Activated naive CD8-positive, alpha-beta T cell treated with anti-CD3 and anti-CD28 coated beads, Interleukin-2, amount 10 ng/mL, durations not matched to agents 7 days and 5 days (primary cell): Measurements from ENCODE around the gene BTK. TPM values are rescaled to one million over a fixed set of nuclear protein-coding genes. Genes with fewer than 3 reads are reported as not detected.
"Not testable (repeated sequence)": the region's sequence is repeated elsewhere in the genome, so short reads cannot be mapped to it uniquely, and the experiment has no call there.

ENCODE experiments used
- ATAC-seq: fragments of 150-1000 bp; cut with Tn5 transposase; one replicate; pipeline ENCODE4 v1.10.0; 2021; ENCODE audit warnings: low read depth, moderate library complexity
- POLR2A ChIA-PET: fragments of 350-600 bp; sonication (Branson Sonifier 250); formaldehyde crosslinking; loops from one replicate; lab custom pipeline; 2021; ENCODE audit warnings: antibody characterized with exemption; lab: Charles Lee
- DNase-seq: peaks from one replicate; pipeline ENCODE4 v3.0.0; 2021
- H3K27ac Mint-ChIP-seq: one replicate; pipeline ENCODE4 v1.8.0; 2022; ENCODE audit warnings: mild to moderate bottlenecking, mixed read lengths
- H3K27me3 Mint-ChIP-seq: one replicate; pipeline ENCODE4 v1.8.0; 2022; ENCODE audit warnings: mild to moderate bottlenecking, moderate library complexity, mixed read lengths
- H3K36me3 Mint-ChIP-seq: one replicate; pipeline ENCODE4 v1.8.0; 2021; ENCODE audit warnings: mild to moderate bottlenecking, mixed read lengths
- H3K4me1 Mint-ChIP-seq: one replicate; pipeline ENCODE4 v1.8.0; 2021; ENCODE audit warnings: mixed read lengths
- H3K4me3 Mint-ChIP-seq: one replicate; pipeline ENCODE4 v1.8.0; 2022; ENCODE audit warnings: mild to moderate bottlenecking, moderate library complexity, mixed read lengths
- H3K9me3 Mint-ChIP-seq: one replicate; pipeline ENCODE4 v1.8.0; 2021; ENCODE audit warnings: mixed read lengths
- total RNA-seq, 2 experiments: library from RNA; stranded (reverse); gene quantifications; one replicate each; pipeline ENCODE4 v1.2.3, GENCODE V29; 2021

BTK gene
- total RNA-seq, 2 experiments from 2014 or later, result 0.48 to 1.1 TPM

DNA sequence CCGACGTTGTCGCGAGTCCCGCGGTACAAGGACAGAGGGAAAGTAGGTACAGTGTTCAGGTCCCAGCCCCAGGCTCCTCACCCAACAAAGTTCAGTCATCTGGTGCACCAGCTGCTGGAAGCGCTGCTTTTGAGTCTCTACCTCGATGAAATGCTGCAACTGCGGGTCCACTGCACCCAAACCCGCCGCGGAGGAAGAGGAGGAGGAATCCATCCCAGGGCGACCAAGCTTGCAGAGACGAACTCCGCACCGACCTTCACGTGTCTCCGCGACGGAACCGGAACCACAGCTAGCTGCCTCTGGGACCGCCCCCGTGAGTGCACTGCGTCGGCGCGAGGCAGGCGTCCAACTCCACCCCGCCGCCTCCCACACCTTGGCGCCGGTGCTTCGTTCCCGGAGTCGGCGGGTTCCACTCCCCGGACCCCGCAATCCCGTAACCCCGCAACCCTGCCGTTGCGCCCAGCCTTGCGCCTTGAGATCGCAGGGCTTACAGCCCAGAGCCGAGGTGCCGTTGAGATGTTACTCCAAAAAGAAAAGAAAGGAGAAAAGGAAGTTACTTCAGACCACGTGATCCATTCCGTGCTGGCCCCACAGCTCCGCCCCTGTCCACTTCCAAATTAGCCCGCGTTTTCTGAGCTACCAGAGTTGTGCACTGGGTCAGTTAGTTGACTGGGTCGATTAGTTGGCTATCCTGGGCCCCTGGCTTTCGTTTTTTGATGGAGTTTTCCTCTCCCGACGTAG, 37.4 kb downstream of the BTK start, which contains the start of gene TIMM8A:
TSS of gene TIMM8A (minus strand) at position 291 of the 741 bp plus-strand sequence. CDS start at position 213, 78 bp downstream.
- Mint-ChIP-seq H3K27ac (peak within 1 kb of the TSS; percentile 87), H3K4me3 (peak within 1 kb of the TSS; percentile 88), H3K4me1 (peaks cover 4% of the 10 kb centered on the region), H3K9me3 (no peaks in the 10 kb centered on the region), H3K36me3 (peaks cover 6% of the 10 kb centered on the region), H3K27me3 (peaks cover 3% of the 10 kb centered on the region)
- peak; percentile 98 for ATAC-seq
- peak; percentile 77 for DNase-seq
- POLR2A ChIA-PET, result interaction anchor here (0.8 to 3.0 kb wide), 4 partner anchors 10 to 583 kb away, joined by 3 to 16 read pairs (median 4); partner anchors contain the start of genes RPL36A and ZMAT1

- Mint-ChIP-seq H3K4me3 (peak overlapping the region; percentile 88), H3K27ac (peak overlapping the region; percentile 87), H3K36me3 (peaks cover 6% of the 10 kb centered on the region), H3K27me3 (peaks cover 3% of the 10 kb centered on the region), H3K9me3 (no peaks in the 10 kb centered on the region), H3K4me1 (peaks cover 4% of the 10 kb centered on the region)
- ATAC-seq (no peak), DNase-seq (no peak)
- POLR2A ChIA-PET, result interaction anchor here (0.8 to 3.0 kb wide), 2 partner anchors 11 to 42 kb away, joined by 3 to 16 read pairs; partner anchors contain the start of gene RPL36A
These were observed 38.0 kb downstream of the BTK start for GRCh38 chrX:101347859-101348451.

DNA sequence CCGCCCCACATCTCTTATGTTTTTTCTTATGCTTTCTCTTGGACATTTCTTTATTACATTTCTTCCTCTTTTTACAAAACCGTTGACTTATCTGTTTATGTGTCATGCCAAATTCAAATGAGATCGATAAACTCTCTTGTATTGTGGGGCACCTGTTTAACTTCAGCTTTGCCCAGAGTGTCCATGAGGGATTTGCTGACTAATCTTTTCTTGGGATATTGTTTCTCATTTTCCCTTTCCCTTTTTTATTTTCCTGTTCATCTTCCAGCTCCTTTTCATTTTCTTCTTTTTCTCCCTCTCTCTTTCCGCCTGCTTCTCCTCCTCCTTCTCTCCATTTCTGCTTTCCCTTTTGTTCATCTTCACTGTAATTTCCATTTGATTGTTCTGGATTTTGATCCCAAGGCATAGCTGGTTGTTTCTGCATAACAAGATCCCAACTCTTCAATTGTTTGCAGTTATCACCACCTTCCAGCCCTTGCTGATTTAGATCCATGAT, 48.2 kb downstream of the BTK start:
- no peak for ATAC-seq
- POLR2A ChIA-PET, result no interaction called here
- Mint-ChIP-seq H3K27ac (no peak overlapping the region), H3K4me1 (no peaks in the 10 kb centered on the region), H3K36me3 (peaks cover 2% of the 10 kb centered on the region), H3K9me3 (no peaks in the 10 kb centered on the region), H3K27me3 (no peaks in the 10 kb centered on the region), H3K4me3 (no peak overlapping the region)
- DNase-seq, result no peak

- H3K9me3 Mint-ChIP-seq, H3K27me3 Mint-ChIP-seq, H3K27ac Mint-ChIP-seq, DNase-seq, H3K36me3 Mint-ChIP-seq, H3K4me1 Mint-ChIP-seq, H3K4me3 Mint-ChIP-seq, ATAC-seq, POLR2A ChIA-PET: not testable (repeated sequence)
These were observed 51.7 kb downstream of the BTK start for GRCh38 chrX:101334310-101334709.

GRCh38 chrX:101326600-101326999, 59.4 kb downstream of the BTK start:
- POLR2A ChIA-PET, result interaction anchor here (0.6 kb wide), 1 partner anchor 318 kb away, joined by 3 read pairs; no protein-coding TSS in a partner anchor
- not testable (repeated sequence) for H3K4me1 Mint-ChIP-seq, DNase-seq, H3K27ac Mint-ChIP-seq, H3K27me3 Mint-ChIP-seq, H3K4me3 Mint-ChIP-seq, H3K9me3 Mint-ChIP-seq, ATAC-seq, H3K36me3 Mint-ChIP-seq

DNA sequence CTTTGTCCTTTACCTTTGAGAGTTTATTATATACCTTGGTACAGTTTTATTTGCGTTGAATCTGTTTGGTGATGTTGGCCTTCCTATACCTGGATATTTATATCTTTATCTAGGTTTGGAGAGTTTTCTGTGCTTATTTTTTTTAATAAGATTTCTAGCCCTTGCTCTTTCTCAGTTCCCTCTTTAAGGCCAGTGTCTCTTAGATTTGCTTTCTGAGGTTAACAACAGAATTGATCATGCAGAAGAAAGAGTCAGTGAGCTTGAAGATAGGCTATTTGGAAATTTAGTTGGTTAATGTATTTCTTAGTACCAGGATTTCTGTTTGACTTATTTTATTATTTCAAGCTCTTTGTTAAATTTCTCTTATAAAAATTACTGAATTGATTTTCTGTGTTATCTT, 82.2 kb downstream of the BTK start:
- H3K27ac Mint-ChIP-seq, result no peak overlapping the region
- H3K27me3 Mint-ChIP-seq, result peaks cover 3% of the 10 kb centered on the region
- no peaks in the 10 kb centered on the region for H3K36me3 Mint-ChIP-seq
- POLR2A ChIA-PET, result no interaction called here
- H3K9me3 Mint-ChIP-seq, result no peaks in the 10 kb centered on the region
- no peaks in the 10 kb centered on the region for H3K4me1 Mint-ChIP-seq
- no peak for DNase-seq
- no peak for ATAC-seq
- no peak overlapping the region for H3K4me3 Mint-ChIP-seq

Other genes with a start within 250 kb of the BTK start
- gene DRP2, start 166.4 kb downstream of the BTK start, total RNA-seq, result under 1 TPM; 0.58 to 0.91 TPM
- gene TAF7L, start 94.9 kb downstream of the BTK start, total RNA-seq, result not detected
- gene TIMM8A, start 37.4 kb downstream of the BTK start, total RNA-seq, result 10 to 100 TPM; 13.5 to 14.5 TPM
- 100 to 1,000 TPM; 271 to 325 TPM for gene RPL36A, start 4.8 kb upstream of the BTK start, total RNA-seq
- 10 to 100 TPM; 27.7 to 32.5 TPM for gene GLA, start 21.7 kb upstream of the BTK start, total RNA-seq
- 10 to 100 TPM; 36.9 to 41.1 TPM for gene HNRNPH2, start 22.0 kb upstream of the BTK start, total RNA-seq
- gene ARMCX4, start 99.3 kb upstream of the BTK start, total RNA-seq, result 1 to 10 TPM; 4.3 to 4.8 TPM
- under 1 TPM; 0.45 to 0.72 TPM for gene ARMCX1, start 164.4 kb upstream of the BTK start, total RNA-seq
- 10 to 100 TPM; 37.5 to 37.7 TPM for gene ARMCX6, start 231.8 kb upstream of the BTK start, total RNA-seq
- 10 to 100 TPM; 25.0 to 29.7 TPM for gene ARMCX3, start 237.0 kb upstream of the BTK start, total RNA-seq